Measurements from ENCODE around the gene FLT4. TPM values are rescaled to one million over a fixed set of nuclear protein-coding genes. Genes with fewer than 3 reads are reported as not detected.

FLT4 gene
- total and polyA plus RNA-seq, 2 donors (not counting 1 experiment from before 2014, with no cell fraction given) = 0.01 TPM; not detected in 1

- Mint-ChIP-seq H3K9me3 (ENCODE audit: insufficient read depth) (no peaks in the 10 kb centered on the region), H3K4me3 (no peak overlapping the region), H3K27me3 (peaks cover 19% of the 10 kb centered on the region), H3K4me1 (peaks cover 8% of the 10 kb centered on the region), H3K27ac (no peak overlapping the region)
- TF ChIP-seq EZH2 (IDR thresholded peaks at IDR 0.05; ENCODE audit: borderline replicate concordance, insufficient read depth, low read depth, low read length, poor library complexity, severe bottlenecking) = no peak
- no peak for TF ChIP-seq CTCF (IDR thresholded peaks at IDR 0.05)
- H3K4me1 ChIP-seq (ENCODE audit: control insufficient read depth in 2 of 2, insufficient read depth in 2 of 2, low read length in 2 of 2) = peaks cover 0 to 5% of the 10 kb centered on the region in 2 donors
- DNase-seq (no peak), ATAC-seq (ENCODE audit: low read depth) (no peak)
- ChIA-PET CTCF (no interaction called here), POLR2A (no interaction called here)
- H4K20me1 ChIP-seq (ENCODE audit: control insufficient read depth, insufficient read depth, low read length, poor library complexity, severe bottlenecking) = no peaks in the 10 kb centered on the region
- H2AFZ ChIP-seq (ENCODE audit: insufficient read depth, low read depth, low read length, poor library complexity, severe bottlenecking) = no peak overlapping the region
- H3K9me3 ChIP-seq (ENCODE audit: control extremely low read depth in 1 of 3, control insufficient read depth in 2 of 3, insufficient read depth in 1 of 3, low read length in 2 of 3) = peaks cover 0 to 8% (median 0%) of the 10 kb centered on the region in 3 donors
- 95% methylated on average over 16 of the region's 22 CpGs for WGBS (ENCODE audit: insufficient coverage)
- peaks cover 0 to 2% (median 0%) of the 10 kb centered on the region in 4 experiments for H3K27me3 ChIP-seq (replicated peaks in 1 of 4; ENCODE audit: control extremely low read depth in 1 of 4, control insufficient read depth in 3 of 4, insufficient read depth in 4 of 4, low read length in 3 of 4)
- no peak overlapping the region for H3K4me2 ChIP-seq (replicated peaks; ENCODE audit: low read depth, low read length, poor library complexity, severe bottlenecking)
- H3K27ac ChIP-seq (ENCODE audit: low read length in 2 of 2) = no peak overlapping the region
- no peaks in the 10 kb centered on the region for H3K36me3 ChIP-seq (replicated peaks in 1 of 2; ENCODE audit: control extremely low read depth in 1 of 2, control insufficient read depth in 1 of 2, extremely low read depth in 1 of 2, insufficient read depth in 2 of 2, low read length in 1 of 2)
- no peak overlapping the region for H3K4me3 ChIP-seq (ENCODE audit: control extremely low read depth in 1 of 5, extremely low read depth in 1 of 5, insufficient read depth in 1 of 5, low read depth in 2 of 5, low read length in 4 of 5)
- intact Hi-C loops (cut with micrococcal nuclease) = no loop called here
- H3K9ac ChIP-seq (ENCODE audit: low read length) = no peak overlapping the region
- no peaks in the 10 kb centered on the region for H3K79me2 ChIP-seq (ENCODE audit: control insufficient read depth, insufficient read depth, low read length)
Measured at GRCh38 chr5:180665682-180666404, 16.4 kb upstream of the FLT4 start.

- no peak overlapping the region for H3K4me3 Mint-ChIP-seq
- POLR2A ChIA-PET = no interaction called here
- no peak for ATAC-seq (ENCODE audit: low read depth)
Measured at GRCh38 chr5:180658774-180659564, 9.6 kb upstream of the FLT4 start.

More at GRCh38 chr5:180658774-180659564, 9.6 kb upstream of the FLT4 start:
- intact Hi-C loops (cut with micrococcal nuclease) = no loop called here
- peaks cover 50% of the 10 kb centered on the region for H3K27me3 Mint-ChIP-seq
- no peaks in the 10 kb centered on the region for H3K9me3 ChIP-seq (ENCODE audit: control extremely low read depth in 1 of 3, control insufficient read depth in 2 of 3, insufficient read depth in 1 of 3, low read length in 2 of 3)
- CTCF ChIA-PET = interaction anchor here (0.7 kb wide), 1 partner anchor 11 kb away, joined by 3 read pairs; no protein-coding TSS in a partner anchor
- no peak overlapping the region for H3K4me3 ChIP-seq (ENCODE audit: control extremely low read depth in 1 of 5, extremely low read depth in 1 of 5, insufficient read depth in 1 of 5, low read depth in 2 of 5, low read length in 4 of 5)
- H3K4me1 Mint-ChIP-seq = no peaks in the 10 kb centered on the region
- H3K9me3 Mint-ChIP-seq (ENCODE audit: insufficient read depth) = no peaks in the 10 kb centered on the region
- no peak for DNase-seq
- H3K27me3 ChIP-seq (replicated peaks in 1 of 4; ENCODE audit: control extremely low read depth in 1 of 4, control insufficient read depth in 3 of 4, insufficient read depth in 4 of 4, low read length in 3 of 4) = peaks cover 0 to 4% (median 1%) of the 10 kb centered on the region in 4 experiments
- no peak overlapping the region for H3K27ac ChIP-seq (ENCODE audit: low read length in 2 of 2)
- H3K9ac ChIP-seq (ENCODE audit: low read length) = no peak overlapping the region
- no peak overlapping the region for H2AFZ ChIP-seq (ENCODE audit: insufficient read depth, low read depth, low read length, poor library complexity, severe bottlenecking)
- H4K20me1 ChIP-seq (ENCODE audit: control insufficient read depth, insufficient read depth, low read length, poor library complexity, severe bottlenecking) = no peaks in the 10 kb centered on the region
- 56% methylated on average over 24 of the region's 54 CpGs for WGBS (ENCODE audit: insufficient coverage)
- H3K27ac Mint-ChIP-seq = no peak overlapping the region
- no peak overlapping the region for H3K4me2 ChIP-seq (replicated peaks; ENCODE audit: low read depth, low read length, poor library complexity, severe bottlenecking)
- H3K36me3 ChIP-seq (replicated peaks in 1 of 2; ENCODE audit: control extremely low read depth in 1 of 2, control insufficient read depth in 1 of 2, extremely low read depth in 1 of 2, insufficient read depth in 2 of 2, low read length in 1 of 2) = no peaks in the 10 kb centered on the region
- no peak for TF ChIP-seq CTCF (IDR thresholded peaks at IDR 0.05)
- TF ChIP-seq EZH2 (IDR thresholded peaks at IDR 0.05; ENCODE audit: borderline replicate concordance, insufficient read depth, low read depth, low read length, poor library complexity, severe bottlenecking) = no peak
- no peaks in the 10 kb centered on the region for H3K4me1 ChIP-seq (ENCODE audit: control insufficient read depth in 2 of 2, insufficient read depth in 2 of 2, low read length in 2 of 2)
- no peaks in the 10 kb centered on the region for H3K79me2 ChIP-seq (ENCODE audit: control insufficient read depth, insufficient read depth, low read length)
